Measurements from ENCODE around the gene COPS3.
A peak's percentile ranks its signal among the peaks of the same experiment; 100 is the strongest.

The COPS3 gene

GRCh38 chr17:17214646-17215436, 66.2 kb downstream of the COPS3 start:
- DNase-seq = no peak

GRCh38 chr17:17213775-17214174, 67.3 kb downstream of the COPS3 start:
- DNase-seq = no peak

DNA sequence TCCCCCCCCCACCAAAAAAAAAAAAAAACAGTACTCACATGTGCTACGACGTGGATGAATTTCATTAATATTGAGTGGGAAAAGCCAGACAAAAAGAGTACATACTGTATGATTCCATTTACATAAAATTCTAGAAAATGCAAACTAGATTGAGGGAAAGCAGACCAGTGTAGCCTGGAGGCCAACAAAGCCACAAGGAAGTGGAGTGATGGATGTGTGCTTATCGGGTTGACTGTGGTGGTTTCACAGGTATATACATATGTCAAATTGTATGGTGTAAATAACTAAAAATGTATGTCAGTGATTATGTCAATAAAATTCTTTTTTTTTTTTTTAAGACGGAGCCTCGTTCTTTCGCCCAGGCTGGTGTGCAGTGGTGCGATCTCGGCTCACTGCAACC, 73.0 kb downstream of the COPS3 start:
- no peak for DNase-seq

DNA sequence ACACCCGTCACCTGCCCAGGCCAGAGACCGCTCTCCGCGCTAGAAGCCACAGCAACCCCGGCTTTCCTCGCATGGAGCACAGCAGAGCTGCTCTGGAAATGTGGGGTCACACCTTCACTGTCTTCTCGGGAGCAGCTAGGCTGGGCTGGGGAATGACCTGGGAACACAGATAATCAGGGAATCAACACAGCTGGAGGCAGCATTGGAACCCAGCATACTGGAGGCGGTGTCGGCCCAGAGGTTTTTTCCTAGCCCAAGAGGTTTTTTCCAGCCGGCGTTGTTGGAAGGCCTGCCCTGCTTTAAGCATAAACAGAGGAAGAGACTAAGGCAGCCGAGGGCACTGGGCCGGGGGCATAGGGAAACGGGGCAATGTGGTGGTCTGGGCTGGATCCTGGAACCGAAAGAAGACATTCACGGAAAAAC, 74.1 kb downstream of the COPS3 start:
- no peak for DNase-seq

GRCh38 chr17:17206124-17206912, 74.7 kb downstream of the COPS3 start, which contains the start of gene PLD6:
TSS of gene PLD6 (minus strand) at chr17:17206333. CDS start at chr17:17206286, 47 bp downstream.
- DNase-seq = peak; percentile 93

DNA sequence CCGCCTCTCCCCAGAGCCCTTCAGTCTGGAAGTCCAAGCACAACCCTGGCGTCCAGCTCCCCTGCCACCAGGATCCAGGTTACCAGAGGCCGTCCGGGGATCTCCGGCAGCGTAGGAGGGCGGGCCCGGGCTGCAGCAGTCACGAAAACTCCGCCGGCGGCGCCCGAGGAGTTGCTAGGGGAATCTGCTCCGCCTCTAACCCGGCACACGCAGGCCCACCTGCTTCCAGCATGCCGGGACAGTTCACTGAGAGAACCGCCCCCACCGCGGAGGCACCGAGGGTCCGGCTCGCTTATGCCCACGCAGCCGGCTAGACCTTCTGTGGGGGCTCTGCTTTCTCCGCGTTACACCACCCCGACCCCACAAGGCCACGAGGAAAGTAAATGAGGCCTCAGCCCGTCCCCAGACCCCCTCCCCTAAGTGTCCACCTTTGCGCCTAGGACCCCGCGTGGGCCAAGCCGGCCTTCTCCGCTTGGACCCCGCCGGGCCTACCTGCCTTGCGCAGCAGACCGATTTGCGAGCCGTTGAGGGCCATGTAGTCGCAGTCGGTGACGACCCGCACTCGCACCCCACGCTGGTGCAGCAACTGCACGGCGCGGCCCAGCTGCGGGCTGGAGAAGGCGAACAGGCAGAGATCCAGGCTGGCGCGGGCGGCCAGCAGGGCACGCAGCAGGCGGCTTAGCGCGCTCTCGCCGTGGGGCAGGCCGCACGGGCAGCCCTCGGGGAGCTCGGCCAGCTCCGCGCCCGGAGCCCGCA, 75.5 kb downstream of the COPS3 start:
- peak; percentile 57 for DNase-seq

DNA sequence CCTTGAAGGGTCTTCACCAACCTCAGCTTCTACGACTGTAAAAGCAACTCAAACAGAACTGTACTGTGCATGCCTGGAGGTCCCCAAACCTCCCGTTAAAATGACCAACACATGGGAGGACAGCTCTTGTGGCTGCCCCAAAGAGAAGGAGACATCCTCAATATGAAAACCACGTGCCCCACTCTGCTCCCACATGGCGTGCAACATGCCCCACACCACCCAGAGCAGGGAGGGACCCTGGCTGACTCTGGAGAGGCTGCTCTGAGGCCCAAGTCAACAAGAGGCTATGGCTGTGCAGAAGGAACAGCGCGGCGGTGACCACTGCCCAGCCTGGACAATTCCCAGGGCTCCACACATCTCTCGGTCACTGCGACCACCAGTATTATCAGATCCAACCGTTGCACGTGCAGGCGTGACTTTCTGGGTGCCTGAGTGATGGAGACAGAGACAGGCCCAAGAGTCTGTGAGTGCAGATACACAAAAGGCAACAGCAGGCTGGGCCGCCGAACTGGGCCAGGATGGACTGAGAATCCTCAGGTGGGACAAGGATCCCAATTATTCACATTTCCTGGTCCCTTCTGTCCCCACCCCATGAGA, 76.3 kb downstream of the COPS3 start:
- DNase-seq = no peak

DNA sequence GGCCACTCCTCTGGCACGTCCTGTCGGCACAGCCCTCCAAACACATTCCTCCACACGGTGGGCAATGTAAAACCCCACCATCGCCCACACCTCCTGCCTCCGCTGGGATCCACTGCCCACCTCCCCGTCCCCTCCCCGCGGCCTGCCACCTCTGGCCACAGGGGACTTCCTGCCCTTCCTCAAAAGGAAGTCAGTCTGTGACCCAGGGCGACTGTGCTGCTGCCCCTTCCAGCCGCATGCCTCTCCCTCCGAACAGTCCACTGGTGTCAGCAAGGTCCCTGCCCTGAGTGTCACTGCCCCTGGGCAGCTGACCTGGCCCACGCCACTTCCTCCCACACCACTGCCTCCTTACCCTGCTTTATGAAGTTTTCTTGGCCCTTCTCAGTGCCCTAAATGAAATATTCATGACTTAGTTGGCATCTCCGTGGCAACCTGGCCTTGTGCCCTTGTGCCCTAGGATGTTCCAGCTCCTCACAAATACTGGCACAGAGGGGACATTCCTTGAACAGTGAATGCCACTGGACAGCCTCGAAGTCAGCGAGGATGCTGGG, 76.9 kb downstream of the COPS3 start:
- no peak for DNase-seq

- no peak for DNase-seq
These were observed 77.8 kb downstream of the COPS3 start for GRCh38 chr17:17203173-17203730.

GRCh38 chr17:17201907-17202306, 79.1 kb downstream of the COPS3 start:
- DNase-seq = no peak

DNA sequence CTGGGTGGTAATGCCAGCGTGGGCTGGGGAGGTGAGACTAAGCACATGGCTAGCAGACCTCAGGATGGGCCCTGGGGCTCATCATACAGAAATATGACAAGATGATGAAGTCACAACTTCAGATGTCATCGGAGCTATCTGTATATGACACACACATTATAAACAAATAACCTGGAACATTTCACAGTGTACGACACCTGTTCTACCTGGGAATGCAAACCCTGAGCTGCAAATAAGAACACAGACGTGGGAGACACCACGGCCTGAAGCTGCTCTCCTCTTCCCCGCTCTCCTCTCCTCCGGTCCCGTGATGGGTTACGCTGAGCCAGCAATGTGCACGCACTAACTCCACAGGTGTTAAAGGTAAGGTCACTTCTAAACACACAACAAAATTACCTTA, 79.8 kb downstream of the COPS3 start:
- no peak for DNase-seq

DNA sequence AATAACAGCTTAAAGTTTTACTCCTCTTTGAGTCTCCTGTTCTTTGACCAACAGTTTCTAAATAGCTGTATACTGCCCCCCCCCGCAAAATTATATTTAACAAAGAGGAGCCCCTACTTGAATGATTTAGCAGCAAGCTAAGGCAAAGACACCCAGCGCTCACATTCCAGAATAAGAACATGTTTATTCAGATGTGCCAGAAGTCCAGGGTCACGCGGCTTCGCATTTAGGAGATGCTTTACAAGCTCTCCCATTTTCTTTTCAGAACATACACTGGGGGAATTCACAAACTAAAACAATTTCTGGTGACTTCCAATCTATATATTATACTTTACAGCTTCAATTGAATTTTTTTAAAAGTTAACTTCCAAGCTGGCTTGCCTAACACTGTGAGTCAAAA, 80.2 kb downstream of the COPS3 start:
- DNase-seq = no peak

GRCh38 chr17:17200311-17200710, 80.7 kb downstream of the COPS3 start:
- no peak for DNase-seq

DNA sequence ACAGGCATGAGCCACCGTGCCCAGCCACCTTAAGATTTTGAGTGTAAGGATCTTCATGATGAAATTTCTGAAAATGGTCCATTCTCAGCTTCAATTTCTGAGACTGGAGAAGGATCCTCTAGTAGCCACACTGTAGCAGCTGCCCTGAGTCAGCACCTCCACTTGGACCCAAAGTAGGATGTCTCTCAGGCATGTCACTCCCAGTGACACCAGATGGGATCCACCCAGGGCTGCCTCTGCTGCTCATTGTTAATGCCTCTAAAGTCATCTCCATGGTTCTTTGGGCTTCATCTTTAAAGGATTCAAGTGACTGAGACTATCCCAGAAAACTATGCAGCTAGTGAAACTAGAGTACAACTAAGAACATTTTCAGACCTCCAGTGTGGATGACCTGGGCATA, 82.8 kb downstream of the COPS3 start:
- DNase-seq = no peak

- DNase-seq = no peak
These were observed 84.3 kb downstream of the COPS3 start for GRCh38 chr17:17196776-17197175.
